DOHH2 (cell line): ENCODE results near the gene IFNLR1.

Experiments used
- EZH2phosphoT487 ChIP-seq: fragments of 200-600 bp; sonication (generic); IDR thresholded peaks from 2 replicates; pipeline ENCODE4 v1.6.1; 2017; ENCODE audit warnings: borderline replicate concordance, mild to moderate bottlenecking, antibody characterized with exemption, low read length, moderate library complexity, mixed read lengths
- TF ChIP-seq, protein P1 (sequence below): fragments of 200-600 bp; sonication (generic); IDR thresholded peaks from one replicate; pipeline ENCODE4 v1.5.1; 2014; ENCODE audit warnings: antibody characterized with exemption, mild to moderate bottlenecking, low read depth, low read length; ENCODE audit not compliant: poor library complexity, severe bottlenecking

DNA sequence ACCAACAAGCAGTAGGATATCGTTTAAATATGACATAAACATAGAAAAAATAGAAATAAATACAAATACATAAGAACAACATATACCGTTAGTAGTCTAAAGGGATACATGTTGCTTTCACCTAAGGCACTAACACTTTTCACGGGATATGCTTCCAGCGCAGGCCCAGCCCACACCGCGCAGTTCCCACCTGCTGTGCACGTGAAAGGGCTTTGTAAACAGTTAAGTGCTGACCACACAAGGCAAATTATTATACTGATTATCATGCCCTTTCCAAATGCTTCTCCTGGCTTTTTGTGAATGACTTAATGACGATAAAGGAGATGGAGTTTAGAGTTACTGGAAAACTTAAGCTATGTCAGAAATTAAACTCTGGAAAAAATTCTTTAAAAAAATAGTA, 32.9 kb downstream of the IFNLR1 start:
- TF ChIP-seq, protein P1, sequence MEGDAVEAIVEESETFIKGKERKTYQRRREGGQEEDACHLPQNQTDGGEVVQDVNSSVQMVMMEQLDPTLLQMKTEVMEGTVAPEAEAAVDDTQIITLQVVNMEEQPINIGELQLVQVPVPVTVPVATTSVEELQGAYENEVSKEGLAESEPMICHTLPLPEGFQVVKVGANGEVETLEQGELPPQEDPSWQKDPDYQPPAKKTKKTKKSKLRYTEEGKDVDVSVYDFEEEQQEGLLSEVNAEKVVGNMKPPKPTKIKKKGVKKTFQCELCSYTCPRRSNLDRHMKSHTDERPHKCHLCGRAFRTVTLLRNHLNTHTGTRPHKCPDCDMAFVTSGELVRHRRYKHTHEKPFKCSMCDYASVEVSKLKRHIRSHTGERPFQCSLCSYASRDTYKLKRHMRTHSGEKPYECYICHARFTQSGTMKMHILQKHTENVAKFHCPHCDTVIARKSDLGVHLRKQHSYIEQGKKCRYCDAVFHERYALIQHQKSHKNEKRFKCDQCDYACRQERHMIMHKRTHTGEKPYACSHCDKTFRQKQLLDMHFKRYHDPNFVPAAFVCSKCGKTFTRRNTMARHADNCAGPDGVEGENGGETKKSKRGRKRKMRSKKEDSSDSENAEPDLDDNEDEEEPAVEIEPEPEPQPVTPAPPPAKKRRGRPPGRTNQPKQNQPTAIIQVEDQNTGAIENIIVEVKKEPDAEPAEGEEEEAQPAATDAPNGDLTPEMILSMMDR, result no peak
- TF ChIP-seq EZH2phosphoT487, result no peak
